KBM-7 (cell line): ENCODE measurements around the gene CDH4.

ENCODE experiments used
- DNase-seq: peaks from one replicate; pipeline ENCODE4 v3.0.0-alpha.2; 2015
- in situ Hi-C: fragments of 300-500 bp; cut with MboI; formaldehyde crosslinking; loops from 2 replicates; pipeline ENCODE4 v1.14.3; 2020; ENCODE audit warnings: low sequenced_read_pairs, low pct_unique_long_range_greater_than_20kb, mixed read lengths

Gene CDH4

DNA sequence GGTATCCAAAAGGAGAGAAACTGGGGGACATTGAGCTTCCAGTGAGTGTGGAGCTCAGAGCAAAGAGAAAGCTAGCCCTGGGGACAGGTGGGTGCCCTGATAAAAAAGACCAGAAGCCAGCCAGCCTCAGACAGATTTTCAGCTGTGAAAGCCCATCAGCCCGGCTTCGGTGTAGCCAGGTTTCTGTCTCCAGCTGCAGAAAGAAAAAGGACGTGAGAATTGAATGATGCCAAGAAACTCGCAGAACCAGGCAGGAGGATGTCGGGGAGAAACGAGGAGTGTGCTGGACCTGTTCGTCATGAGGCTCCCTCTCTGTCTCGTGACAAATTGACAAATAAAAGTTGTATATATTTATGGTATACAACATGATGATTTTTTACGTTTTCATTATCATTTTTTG, 63.3 kb downstream of the CDH4 start:
- in situ Hi-C loops = no loop called here
- DNase-seq = no peak

DNA sequence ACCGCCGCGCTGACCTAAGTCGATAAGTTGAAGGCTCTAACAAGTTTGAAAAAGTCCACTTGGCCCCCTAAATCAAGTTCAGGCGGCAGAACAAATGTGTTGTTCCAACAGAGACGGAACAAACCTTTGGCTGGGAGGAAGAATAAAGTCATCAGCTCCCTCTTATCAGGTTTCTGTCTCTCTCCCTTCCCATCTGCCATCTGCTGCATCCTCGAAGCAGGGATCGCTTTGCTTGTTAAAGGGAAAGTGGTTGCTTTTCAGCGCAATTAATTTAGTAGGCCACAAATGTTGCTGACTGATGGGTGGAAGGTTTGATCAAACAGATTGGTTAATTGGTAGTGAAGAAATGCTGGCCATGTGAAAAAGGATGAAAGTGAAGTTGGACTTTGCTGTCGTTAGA, 64.3 kb downstream of the CDH4 start:
- in situ Hi-C loops = no loop called here
- DNase-seq = no peak

DNA sequence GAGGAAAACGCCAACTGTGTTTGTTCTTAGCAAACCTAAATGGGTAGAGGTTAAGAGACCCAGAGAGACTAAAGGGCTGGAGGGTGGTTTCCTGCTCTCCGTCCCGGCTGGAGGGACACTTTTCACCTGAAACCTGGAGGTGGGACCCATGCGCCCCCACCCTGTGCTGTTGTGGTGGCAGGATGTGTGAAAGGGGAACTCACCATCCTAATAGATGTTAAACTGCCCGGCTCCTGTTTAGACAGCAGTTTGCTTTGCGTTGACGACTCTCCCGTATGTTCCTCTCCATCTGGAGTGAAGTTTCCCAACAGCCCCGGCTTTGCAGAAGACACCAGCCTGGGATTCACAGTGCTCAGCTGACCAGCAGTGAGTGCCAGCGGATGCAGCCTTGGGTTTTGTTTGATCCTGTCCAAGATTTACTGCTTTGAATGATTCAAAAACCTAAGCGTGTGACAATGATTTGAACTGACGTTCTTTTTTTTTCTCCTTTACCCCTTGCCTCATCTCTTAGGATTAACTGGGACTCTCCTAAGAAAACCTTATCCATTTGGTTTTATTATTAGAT, 66.0 kb downstream of the CDH4 start:
- no peak for DNase-seq
- in situ Hi-C loops = no loop called here

DNA sequence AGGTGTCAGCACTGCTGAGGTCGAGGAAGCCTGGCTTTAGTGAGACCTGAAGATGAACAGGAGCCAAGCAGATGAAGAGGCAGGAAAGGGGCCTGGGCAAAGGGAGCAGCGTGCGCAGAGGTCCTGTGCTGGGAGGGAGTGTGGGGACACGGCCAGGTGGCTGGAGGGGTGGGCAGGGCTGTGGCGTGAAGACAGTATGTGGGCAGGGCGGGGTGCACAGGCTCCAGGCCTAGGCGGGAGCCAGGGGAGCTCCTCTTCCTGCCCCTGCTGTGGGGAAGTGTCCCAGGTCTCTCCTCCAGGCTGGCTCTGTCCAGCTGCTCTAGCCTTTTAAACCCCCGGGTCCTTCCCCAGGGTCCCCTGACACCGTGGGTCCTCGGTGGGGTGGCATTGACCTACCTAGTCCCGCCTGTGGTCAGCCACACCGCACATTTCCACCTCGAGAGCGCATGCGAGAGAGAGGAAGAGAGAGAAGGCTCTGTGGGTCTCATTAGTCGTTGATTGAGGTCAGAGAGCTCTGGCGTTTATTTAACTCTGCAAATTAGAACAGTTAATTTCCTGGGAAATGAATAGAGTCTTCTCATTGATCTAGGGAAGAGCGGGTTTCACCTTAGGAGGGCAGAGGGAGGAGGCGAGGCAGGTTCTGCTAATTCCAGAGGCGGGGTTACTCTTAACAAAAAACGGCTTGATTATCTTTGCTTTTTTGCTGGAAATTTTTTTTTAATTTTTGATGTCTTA, 68.8 kb downstream of the CDH4 start:
- DNase-seq = no peak
- in situ Hi-C loops = no loop called here

DNA sequence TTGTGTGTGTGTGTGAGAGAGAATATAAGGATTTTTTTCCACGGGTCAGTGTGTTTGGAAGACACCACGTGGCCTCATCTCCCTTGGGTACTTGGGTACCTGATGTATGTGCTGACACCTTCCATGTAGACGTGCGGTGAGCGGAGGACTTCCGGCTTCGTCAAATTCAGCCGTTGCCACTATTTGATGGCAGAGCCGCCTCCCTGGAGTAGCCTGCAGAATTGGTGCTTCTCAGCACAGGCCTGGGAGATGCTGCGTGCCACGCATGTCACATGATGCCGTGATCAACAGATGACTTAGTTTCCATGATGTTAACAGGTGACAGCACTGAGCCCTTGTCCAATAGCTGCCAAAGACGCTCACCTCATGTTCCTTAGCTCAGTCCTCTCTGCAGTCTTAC, 69.4 kb downstream of the CDH4 start:
- DNase-seq = no peak
- in situ Hi-C loops = no loop called here

DNA sequence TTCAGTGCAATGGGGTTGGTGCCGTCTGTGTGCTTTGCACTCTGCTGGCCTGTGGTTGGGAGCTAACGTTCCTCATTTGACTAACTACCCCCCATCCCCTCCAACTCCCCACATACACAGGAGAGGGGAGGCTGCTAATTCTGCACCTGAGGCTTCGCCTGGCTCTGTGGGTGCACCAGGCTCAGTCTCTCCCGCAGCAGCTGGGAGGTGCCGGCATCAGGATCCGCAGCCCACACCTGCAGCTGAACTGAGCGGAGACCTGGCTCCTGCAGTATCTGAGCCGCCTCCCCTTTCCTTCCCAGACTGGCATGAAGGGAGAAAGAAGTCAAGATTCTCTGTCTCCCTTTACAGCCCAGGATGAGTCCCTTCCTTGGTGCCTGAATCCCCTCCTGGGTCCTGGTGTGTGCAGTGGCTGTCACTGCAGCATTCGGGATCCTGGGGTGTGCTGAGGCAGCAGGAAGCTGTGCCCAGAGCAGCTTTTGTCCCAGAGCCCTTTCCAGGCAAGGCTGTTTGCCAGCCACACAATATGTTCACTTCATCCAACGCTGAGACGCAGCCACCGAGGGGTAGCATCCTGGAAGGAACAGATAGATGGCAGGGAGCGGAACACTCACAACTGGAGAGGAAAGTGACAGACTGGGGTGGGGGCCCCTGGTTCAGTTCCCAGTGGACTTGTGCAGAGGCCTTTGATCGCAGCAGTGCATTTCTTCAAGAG, 70.2 kb downstream of the CDH4 start:
- DNase-seq = no peak
- in situ Hi-C loops = no loop called here

DNA sequence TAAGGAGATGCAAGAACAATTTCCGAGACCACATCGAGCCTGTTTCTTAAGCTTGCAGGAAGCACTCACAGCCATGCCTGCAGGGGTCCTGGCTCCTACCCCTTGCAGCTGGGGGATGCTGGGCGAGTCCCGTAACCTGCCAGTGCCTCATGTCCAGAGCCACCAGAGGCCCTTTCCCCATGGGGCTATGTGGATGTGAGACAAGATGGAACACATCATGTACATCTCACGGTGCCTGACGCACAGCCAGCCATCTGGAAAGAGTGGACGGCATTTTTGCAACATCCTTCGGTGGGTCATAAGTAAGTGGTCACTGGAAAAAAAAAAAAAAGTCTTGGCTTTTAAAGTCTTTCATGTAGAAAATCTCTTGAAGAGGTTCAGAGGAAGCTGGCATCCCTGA, 72.8 kb downstream of the CDH4 start:
- DNase-seq = no peak
- in situ Hi-C loops = no loop called here

DNA sequence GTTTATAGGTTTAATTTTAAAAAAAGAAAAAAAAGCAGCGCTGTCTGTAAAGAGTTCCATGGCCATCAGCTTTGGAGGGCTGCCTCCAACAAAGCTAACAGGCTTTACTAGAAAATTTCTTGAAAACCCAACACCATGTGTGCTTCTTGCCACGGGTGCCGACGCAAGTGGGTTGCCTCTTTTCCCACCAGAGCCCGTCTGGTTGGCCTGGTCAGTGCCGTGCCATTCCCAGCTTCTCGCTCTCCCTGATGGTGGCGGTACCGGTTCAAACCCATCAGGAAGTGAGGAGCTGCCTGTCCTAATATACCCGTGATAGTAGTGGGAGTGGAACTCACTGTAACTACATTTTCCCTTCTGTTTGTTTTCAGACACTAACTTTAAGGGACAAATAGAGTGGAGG, 73.7 kb downstream of the CDH4 start:
- DNase-seq = no peak
- in situ Hi-C loops = no loop called here

DNA sequence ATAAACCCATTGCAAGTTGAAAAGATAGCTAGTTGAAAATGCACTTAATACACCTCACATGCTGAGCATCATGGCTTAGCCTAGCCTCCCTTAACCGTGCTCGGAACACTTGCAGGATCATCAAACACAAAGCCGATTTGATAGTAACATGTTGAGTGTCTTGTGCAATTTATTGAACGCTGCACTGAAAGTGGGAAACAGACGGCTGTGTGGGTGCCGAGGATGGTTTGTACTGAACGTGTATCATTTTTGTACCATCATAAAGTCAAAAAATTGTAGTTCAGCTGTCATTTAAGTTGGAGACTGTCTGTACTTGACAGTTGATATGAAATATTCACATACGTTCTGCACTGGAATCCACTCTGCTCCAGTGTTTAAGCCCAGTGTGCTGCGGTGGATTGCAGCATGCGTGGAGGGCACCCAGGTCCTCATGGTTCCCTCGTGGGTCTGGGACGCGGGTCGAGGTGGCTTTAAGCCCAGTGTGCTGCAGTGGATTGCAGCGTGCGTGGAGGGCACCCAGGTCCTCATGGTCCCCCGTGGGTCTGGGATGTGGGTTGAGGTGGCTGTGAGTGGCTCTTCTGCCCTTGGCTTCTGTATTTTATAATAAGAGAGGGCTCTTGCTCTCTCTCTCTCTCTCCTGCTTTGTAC, 77.0 kb downstream of the CDH4 start:
- in situ Hi-C loops = no loop called here
- DNase-seq = no peak

DNA sequence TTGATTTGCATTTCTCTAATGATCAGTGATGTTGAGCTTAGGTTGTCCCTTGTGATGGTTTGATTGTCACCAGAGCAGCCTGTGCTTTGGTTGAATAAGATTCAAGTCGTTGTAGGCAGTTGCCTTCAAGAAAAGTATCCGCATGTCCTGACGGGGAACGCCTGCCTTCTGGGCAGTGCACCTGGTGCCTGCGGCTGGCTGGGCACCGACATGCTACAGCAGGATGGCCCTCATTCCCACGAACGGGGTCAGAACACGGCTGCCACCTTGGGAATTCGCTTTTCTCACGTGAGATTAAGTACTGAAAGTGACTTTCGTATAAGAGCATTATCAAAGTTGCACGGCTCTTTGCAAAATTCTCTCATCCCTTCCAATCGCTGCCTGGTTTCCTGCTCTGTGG, 78.4 kb downstream of the CDH4 start:
- in situ Hi-C loops = no loop called here
- no peak for DNase-seq

DNA sequence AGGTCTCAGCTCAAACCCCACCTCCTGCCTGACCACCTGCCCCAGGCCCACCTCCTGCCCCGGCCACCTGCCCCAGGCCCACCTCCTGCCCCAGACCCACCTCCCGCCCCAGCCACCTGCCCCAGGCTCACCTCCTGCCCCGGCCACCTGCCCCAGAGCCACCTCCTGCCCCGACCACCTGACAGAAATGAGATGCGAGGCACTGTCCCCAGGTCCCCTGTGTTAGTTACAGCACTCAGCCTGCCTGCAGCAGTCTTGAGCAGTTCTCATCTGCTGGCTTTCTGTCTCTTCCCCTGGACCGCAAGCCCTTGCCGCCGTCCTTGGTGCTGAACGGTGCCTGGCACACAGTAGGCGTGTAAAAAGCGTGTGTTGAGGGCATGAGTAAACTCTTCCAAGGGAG, 79.5 kb downstream of the CDH4 start:
- no peak for DNase-seq

DNA sequence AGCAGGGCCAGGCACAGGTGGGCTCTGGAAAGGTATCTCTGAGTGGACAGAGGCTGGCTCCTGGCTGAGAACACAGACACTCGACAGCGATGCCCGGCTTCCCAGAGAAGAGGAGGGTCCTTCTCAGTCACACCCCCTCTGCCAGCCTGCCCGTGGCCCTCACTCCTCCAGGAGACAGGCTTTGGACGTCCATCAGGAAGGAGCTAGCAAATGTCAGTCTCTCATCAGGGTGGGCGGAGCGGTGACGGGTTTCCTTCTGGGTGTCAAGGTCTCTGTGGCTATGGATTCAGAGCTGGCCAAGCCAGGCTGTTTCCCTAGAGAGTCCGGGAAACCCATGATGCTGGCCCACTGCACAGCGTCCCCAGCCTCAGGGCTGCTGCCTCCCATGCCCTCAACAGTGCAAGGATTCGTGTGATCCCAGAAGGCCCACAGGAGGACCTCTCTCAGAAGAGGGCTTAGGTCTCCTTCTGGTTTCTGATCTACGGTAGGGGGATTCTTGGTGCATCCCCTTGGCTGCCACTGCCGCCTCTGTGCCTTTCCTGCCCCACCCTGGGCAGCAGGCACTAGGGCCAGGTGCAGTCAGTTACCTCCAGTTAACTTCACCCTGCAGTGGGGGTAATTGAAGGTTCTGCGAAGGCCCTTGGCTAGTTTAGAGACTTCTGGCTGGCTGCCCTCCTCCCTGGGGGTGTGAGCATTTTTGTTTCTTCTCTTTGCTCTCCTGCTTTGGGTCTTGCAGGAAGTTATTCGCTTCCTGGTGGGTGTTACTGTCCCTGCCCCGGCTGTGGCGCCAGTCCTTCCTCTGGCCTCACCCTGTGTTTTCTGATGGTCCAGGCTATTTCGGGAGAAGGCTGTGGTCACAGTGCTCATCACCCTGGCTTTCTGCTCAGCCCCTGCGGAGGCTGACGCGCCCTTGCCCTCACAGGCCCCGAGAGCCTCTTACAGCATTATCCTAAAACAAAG, 80.2 kb downstream of the CDH4 start:
- DNase-seq = peak; percentile 1
- in situ Hi-C loops = no loop called here

More for the DNA sequence above, 79.5 kb downstream of the CDH4 start:
- in situ Hi-C loops = no loop called here

DNA sequence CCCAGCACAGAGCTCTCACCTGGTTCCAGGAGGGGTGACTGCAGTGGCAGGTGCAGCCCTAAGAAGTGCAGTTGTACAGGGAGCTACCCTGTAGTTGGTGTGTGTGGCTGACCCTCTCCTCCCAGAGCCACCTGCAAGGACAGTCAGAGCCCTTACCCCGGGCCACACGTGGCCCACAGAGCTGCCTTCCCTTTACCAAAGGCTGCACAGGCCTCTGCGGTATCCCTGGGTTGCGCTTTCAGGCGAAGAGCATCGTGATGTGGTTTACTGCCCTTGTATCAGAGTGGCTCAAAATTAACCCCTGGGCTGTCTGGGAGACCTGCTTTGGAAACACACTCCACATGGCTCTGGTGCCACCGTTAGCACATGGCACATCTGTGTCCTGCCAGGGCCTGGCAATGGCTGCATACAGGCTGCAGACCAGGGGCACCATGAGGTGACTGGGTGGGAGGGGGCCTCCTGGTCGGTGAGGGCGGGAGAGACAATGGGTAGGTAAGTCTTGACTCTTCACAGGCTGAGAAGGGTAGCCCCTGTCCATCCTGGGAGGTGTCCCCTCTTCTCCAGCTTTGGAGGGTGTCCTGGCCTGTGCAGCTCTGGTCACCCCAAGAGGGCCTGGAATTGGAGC, 81.5 kb downstream of the CDH4 start:
- in situ Hi-C loops = no loop called here
- DNase-seq = no peak

DNA sequence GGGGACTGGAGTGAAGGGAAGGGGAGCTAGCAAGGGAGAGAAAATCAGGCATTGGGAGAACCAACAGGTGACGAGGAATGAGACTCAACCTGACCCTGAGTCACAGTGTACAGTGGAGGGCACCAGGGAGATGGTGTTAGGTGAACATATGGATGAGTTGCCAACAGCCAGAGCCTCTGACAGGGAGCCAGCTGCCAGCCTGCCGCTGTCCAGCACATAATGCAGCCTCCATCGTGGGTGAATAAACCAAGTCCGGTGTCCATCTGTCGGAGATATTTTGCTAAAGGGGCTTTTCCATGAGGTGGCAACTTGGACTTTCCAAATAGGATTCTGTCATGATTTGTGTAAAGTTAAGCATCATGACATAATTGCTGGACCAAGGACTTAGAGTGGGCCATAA, 88.1 kb downstream of the CDH4 start:
- DNase-seq = no peak
- in situ Hi-C loops = no loop called here

DNA sequence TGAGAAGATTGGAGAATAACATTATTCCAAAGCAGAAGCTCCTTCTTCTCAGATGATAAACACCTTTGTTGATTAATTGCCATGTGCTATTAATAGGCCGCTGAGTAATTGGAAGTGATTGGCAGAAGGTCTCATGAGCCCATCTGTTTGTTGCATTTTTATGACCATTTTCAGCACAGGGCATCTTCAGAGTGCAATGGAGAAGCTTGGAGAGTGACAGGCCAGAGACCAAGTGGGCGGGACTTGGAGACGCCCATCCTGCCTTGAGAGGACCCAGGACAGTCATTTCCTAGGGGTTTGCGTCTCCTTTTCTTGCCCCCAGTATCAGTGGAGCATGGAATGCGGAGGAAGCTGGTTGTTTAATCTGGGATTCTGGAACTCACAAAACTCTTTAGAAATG, 89.5 kb downstream of the CDH4 start:
- DNase-seq = no peak
- in situ Hi-C loops = no loop called here

DNA sequence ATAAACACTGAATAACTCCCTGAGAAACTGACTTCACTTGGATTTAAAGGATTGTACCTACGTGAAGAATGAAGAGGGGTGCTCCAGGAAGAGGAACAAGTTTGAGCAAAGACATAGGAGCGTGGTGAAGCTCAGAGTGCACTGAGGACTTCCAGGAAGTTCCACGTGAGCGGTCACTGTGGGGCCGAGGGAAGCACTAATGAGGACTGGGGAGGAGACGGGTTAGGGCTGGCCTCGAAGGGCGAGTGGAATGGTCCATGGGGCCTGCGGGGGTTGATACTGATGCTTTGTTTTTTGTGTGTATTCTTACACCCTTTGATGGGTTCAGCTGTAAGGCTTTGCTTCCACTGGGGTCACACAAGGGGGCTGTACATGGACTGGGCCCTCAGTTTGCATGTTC, 91.9 kb downstream of the CDH4 start:
- no peak for DNase-seq
- in situ Hi-C loops = no loop called here

DNA sequence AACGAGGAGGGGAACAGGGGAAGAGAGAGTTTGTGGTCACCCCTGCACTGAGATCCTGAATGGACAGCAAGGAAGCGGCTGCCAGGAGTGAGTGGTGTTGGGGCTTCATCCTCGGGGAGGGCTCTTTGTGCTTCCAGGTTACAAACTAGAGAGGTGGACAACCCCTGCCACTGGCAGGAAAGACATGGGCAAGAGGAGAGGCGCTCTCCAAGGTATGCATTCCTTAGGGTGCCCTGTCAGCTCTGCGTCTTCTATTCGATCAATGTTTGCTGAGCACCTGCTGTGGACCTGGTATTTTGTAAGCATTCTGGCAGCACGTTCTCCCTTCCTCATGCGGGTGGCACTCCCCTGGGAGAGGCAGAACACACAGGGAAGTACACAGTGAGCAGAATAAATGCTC, 93.6 kb downstream of the CDH4 start:
- no peak for DNase-seq
- in situ Hi-C loops = no loop called here

DNA sequence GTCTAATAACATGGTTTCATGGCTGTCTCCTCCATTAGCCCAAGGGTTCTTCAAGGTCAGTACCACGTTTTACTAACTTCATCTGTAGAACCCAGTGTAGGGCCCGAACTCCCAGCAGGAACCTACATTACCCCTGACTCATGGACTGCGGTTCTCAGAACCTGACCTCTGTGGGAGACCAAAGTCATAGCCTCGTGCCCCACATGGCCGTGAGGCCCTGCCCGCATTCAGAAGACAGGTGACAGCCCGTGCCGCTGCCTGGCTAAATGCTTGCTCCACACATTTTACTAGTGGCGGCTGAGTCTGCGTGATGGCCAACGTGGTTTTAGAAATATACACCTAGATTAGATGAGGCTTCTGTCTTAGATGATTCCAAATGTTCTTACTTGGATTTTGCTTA, 94.9 kb downstream of the CDH4 start:
- in situ Hi-C loops = no loop called here
- no peak for DNase-seq

DNA sequence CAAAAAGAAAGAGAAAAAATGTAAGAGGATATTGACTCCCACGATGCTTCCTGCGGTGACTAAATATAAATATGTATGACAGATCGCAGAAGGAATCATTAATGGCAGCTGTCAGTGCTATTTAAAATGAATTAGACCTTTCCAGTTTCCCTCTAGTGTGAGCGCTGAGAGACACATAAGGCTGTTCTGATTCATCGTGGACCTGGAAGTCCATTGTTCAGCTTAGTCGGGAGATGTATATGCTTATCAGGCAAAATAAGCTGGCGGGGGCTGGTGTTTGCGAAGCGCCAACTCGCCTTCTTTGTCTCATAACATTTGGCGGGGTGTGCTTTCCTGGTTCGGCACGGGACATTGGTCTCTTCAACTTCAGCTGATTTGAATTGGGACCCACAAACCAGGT, 95.4 kb downstream of the CDH4 start:
- DNase-seq = no peak
- in situ Hi-C loops = no loop called here
